HUES6 (cell line): ENCODE results near the gene PLA2G4A.
A peak's percentile ranks its signal among the peaks of the same experiment; 100 is the strongest.

Source experiments
- H3K27ac ChIP-seq: 2 replicates; pipeline ENCODE4 v1.7.0; 2013; ENCODE audit warnings: low read depth, mild to moderate bottlenecking, low read length, inconsistent platforms
- H3K27me3 ChIP-seq: 2 replicates; pipeline ENCODE4 v1.6.1; 2013; ENCODE audit warnings: low read length; ENCODE audit not compliant: control insufficient read depth, insufficient read depth
- H3K36me3 ChIP-seq: 2 replicates; pipeline ENCODE4 v1.6.1; 2013; ENCODE audit warnings: low read length; ENCODE audit not compliant: control insufficient read depth, insufficient read depth
- H3K4me1 ChIP-seq: 2 replicates; pipeline ENCODE4 v1.6.1; 2013; ENCODE audit warnings: low read length; ENCODE audit not compliant: control insufficient read depth, insufficient read depth
- H3K4me3 ChIP-seq: 2 replicates; pipeline ENCODE4 v1.5.1; 2013; ENCODE audit warnings: low read depth, low read length
- H3K9ac ChIP-seq: one replicate; pipeline ENCODE4 v1.6.1; 2013; ENCODE audit warnings: mild to moderate bottlenecking, low read length
- H3K9me3 ChIP-seq: 2 replicates; pipeline ENCODE4 v1.6.1; 2013; ENCODE audit warnings: low read depth, low read length; ENCODE audit not compliant: control insufficient read depth, insufficient read depth

Gene PLA2G4A

GRCh38 chr1:186828611-186829454 lies at the start of gene PLA2G4A:
Gene PLA2G4A, plus strand, starts transcription at chr1:186828949. Its CDS starts 25,406 bp downstream, at chr1:186854355.
- no peaks in the 10 kb centered on the region for H3K4me1 ChIP-seq
- H3K4me3 ChIP-seq = peak within 1 kb of the TSS; percentile 59
- peaks cover 5% of the 10 kb centered on the region; the same call in 1 of the 2 replicates for H3K27me3 ChIP-seq
- H3K36me3 ChIP-seq = no peaks in the 10 kb centered on the region
- no peak within 1 kb of the TSS for H3K27ac ChIP-seq
- peak within 1 kb of the TSS; percentile 7 for H3K9ac ChIP-seq
- H3K9me3 ChIP-seq = no peaks in the 10 kb centered on the region

- Histone ChIP-seq H3K36me3 (no peaks in the 10 kb centered on the region), H3K9ac (no peak overlapping the region), H3K9me3 (no peaks in the 10 kb centered on the region), H3K27ac (no peak overlapping the region), H3K4me1 (no peaks in the 10 kb centered on the region), H3K4me3 (no peak overlapping the region), H3K27me3 (no peaks in the 10 kb centered on the region)
Observed at GRCh38 chr1:186780076-186780475, 48.7 kb upstream of the PLA2G4A start.

- Histone ChIP-seq H3K27ac (no peak overlapping the region), H3K9ac (no peak overlapping the region), H3K36me3 (no peaks in the 10 kb centered on the region), H3K9me3 (no peaks in the 10 kb centered on the region), H3K4me3 (no peak overlapping the region), H3K4me1 (no peaks in the 10 kb centered on the region), H3K27me3 (no peaks in the 10 kb centered on the region)
Observed at GRCh38 chr1:186781730-186782129, 47.0 kb upstream of the PLA2G4A start.

- Histone ChIP-seq H3K4me1 (no peaks in the 10 kb centered on the region), H3K4me3 (no peak overlapping the region), H3K9ac (no peak overlapping the region), H3K36me3 (no peaks in the 10 kb centered on the region), H3K27me3 (no peaks in the 10 kb centered on the region), H3K27ac (no peak overlapping the region), H3K9me3 (no peaks in the 10 kb centered on the region)
Observed at GRCh38 chr1:186782791-186783190, 46.0 kb upstream of the PLA2G4A start.

GRCh38 chr1:186783193-186783592 lies 45.6 kb upstream of the PLA2G4A start:
- Histone ChIP-seq H3K36me3 (no peaks in the 10 kb centered on the region), H3K27ac (no peak overlapping the region), H3K9me3 (no peaks in the 10 kb centered on the region), H3K9ac (no peak overlapping the region), H3K27me3 (no peaks in the 10 kb centered on the region), H3K4me1 (no peaks in the 10 kb centered on the region), H3K4me3 (no peak overlapping the region)

GRCh38 chr1:186785503-186785902 lies 43.2 kb upstream of the PLA2G4A start:
- Histone ChIP-seq H3K9me3 (no peaks in the 10 kb centered on the region), H3K36me3 (no peaks in the 10 kb centered on the region), H3K27me3 (no peaks in the 10 kb centered on the region), H3K4me3 (no peak overlapping the region), H3K27ac (no peak overlapping the region), H3K9ac (no peak overlapping the region), H3K4me1 (no peaks in the 10 kb centered on the region)

GRCh38 chr1:186790101-186790500 lies 38.6 kb upstream of the PLA2G4A start:
- Histone ChIP-seq H3K9me3 (no peaks in the 10 kb centered on the region), H3K9ac (no peak overlapping the region), H3K27ac (no peak overlapping the region), H3K36me3 (no peaks in the 10 kb centered on the region), H3K27me3 (no peaks in the 10 kb centered on the region), H3K4me3 (no peak overlapping the region), H3K4me1 (no peaks in the 10 kb centered on the region)

GRCh38 chr1:186792870-186793581 lies 35.7 kb upstream of the PLA2G4A start:
- Histone ChIP-seq H3K27ac (no peak overlapping the region), H3K27me3 (no peaks in the 10 kb centered on the region), H3K4me1 (no peaks in the 10 kb centered on the region), H3K9me3 (no peaks in the 10 kb centered on the region), H3K4me3 (no peak overlapping the region), H3K36me3 (no peaks in the 10 kb centered on the region), H3K9ac (no peak overlapping the region)

- Histone ChIP-seq H3K36me3 (no peaks in the 10 kb centered on the region), H3K4me1 (no peaks in the 10 kb centered on the region), H3K9me3 (no peaks in the 10 kb centered on the region), H3K27ac (no peak overlapping the region), H3K9ac (no peak overlapping the region), H3K27me3 (no peaks in the 10 kb centered on the region), H3K4me3 (no peak overlapping the region)
Observed at GRCh38 chr1:186793582-186793927, 35.2 kb upstream of the PLA2G4A start.

GRCh38 chr1:186798960-186799688 lies 29.6 kb upstream of the PLA2G4A start:
- H3K9me3 ChIP-seq = no peaks in the 10 kb centered on the region
- no peak overlapping the region for H3K27ac ChIP-seq
- H3K9ac ChIP-seq = no peak overlapping the region
- no peaks in the 10 kb centered on the region for H3K36me3 ChIP-seq
- H3K4me3 ChIP-seq = no peak overlapping the region
- H3K27me3 ChIP-seq = no peaks in the 10 kb centered on the region
- H3K4me1 ChIP-seq = no peaks in the 10 kb centered on the region

GRCh38 chr1:186799689-186800054 lies 29.1 kb upstream of the PLA2G4A start:
- H3K9me3 ChIP-seq = no peaks in the 10 kb centered on the region
- H3K27me3 ChIP-seq = no peaks in the 10 kb centered on the region
- no peak overlapping the region for H3K9ac ChIP-seq
- H3K27ac ChIP-seq = no peak overlapping the region
- no peaks in the 10 kb centered on the region for H3K4me1 ChIP-seq
- H3K36me3 ChIP-seq = no peaks in the 10 kb centered on the region
- no peak overlapping the region for H3K4me3 ChIP-seq
